ENCODE measurements around the gene ING4. TPM values are rescaled to one million over a fixed set of nuclear protein-coding genes. Genes with fewer than 3 reads are reported as not detected.

ING4 gene
- total RNA-seq, 4 donors from 2014 or later, result 12.8 to 28.9 (median 19.7) TPM

DNA sequence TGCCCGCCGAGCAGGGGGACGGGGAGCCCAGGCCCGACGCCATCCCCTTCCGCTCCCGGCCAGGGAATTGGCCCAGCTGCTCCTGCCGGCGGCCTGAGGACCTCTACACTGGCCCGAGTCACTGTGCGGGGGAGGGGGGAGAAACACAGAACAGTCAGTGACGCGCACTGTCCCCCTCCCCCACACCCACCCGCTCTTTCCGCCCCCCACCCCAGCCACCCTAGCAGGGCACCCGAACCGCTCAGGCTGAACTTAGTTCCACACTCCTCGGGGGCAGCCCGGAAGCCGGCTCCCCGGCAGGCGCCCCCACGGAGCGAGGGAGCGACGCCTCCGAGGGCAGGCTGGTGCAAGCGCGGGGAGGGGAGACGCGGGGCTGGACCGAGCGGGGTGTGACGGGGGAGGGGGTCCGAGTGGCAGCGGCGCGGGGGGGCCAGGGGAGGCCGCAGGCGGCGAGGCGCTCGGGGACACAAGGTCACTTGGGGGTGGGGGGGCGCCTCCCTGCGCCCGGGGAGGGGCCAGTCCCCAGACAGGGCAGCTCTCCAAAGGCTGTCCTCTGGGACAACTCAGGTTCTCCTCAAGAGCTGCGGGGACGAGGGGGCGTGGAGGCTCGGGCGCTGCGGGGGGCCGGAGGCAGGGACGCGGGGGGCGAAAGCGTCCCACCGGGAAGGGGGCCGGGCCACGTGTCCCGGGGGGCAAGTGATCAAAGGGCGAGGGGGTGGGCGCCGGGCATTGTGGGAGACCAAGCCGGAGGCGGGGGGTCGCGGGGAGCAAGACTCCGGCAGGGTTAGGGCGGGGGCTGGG is 56.4 kb downstream of the ING4 start:
- intact Hi-C loops (cut with DNase I; ENCODE audit: low total_unique reads) (loop anchor here (1.0 to 5.0 kb wide), 4 partner anchors 38 to 269 kb away; partner anchors contain the start of genes GAPDH and NOP2), in situ Hi-C loops (cut with MboI; ENCODE audit: low sequenced_read_pairs in 4 of 4) (no loop called here)
- peak overlapping the region; percentile 95 to 99 (median 97) for H3K27ac ChIP-seq
- H3K9me3 ChIP-seq, result no peaks in the 10 kb centered on the region
- TF ChIP-seq, protein P1, sequence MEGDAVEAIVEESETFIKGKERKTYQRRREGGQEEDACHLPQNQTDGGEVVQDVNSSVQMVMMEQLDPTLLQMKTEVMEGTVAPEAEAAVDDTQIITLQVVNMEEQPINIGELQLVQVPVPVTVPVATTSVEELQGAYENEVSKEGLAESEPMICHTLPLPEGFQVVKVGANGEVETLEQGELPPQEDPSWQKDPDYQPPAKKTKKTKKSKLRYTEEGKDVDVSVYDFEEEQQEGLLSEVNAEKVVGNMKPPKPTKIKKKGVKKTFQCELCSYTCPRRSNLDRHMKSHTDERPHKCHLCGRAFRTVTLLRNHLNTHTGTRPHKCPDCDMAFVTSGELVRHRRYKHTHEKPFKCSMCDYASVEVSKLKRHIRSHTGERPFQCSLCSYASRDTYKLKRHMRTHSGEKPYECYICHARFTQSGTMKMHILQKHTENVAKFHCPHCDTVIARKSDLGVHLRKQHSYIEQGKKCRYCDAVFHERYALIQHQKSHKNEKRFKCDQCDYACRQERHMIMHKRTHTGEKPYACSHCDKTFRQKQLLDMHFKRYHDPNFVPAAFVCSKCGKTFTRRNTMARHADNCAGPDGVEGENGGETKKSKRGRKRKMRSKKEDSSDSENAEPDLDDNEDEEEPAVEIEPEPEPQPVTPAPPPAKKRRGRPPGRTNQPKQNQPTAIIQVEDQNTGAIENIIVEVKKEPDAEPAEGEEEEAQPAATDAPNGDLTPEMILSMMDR (IDR thresholded peaks at IDR 0.05 in 4 of 5, conservative IDR thresholded peaks at IDR 0.05 in 1 of 5), result no peak
- peak in 1 of 2 donors; percentile 13 for TF ChIP-seq POLR2A (IDR thresholded peaks at IDR 0.05)
- H3K36me3 ChIP-seq, result peaks cover 0 to 5% of the 10 kb centered on the region in 2 donors
- no peaks in the 10 kb centered on the region for H3K27me3 ChIP-seq
- peaks cover 44% of the 10 kb centered on the region in 2 donors for H3K4me1 ChIP-seq
- DNase-seq (peak; percentile 68 to 76), ATAC-seq (peak; percentile 51 to 55)
- H3K4me3 ChIP-seq, result peak overlapping the region; percentile 85 to 98 (median 96)

GRCh38 chr12:6605421-6606330 is 57.2 kb downstream of the ING4 start:
- no peaks in the 10 kb centered on the region for H3K9me3 ChIP-seq
- no peak for DNase-seq
- H3K27ac ChIP-seq, result peak overlapping the region; percentile 95 to 99 (median 97)
- in situ Hi-C loops (cut with MboI; ENCODE audit: low sequenced_read_pairs in 4 of 4), result no loop called here
- no peaks in the 10 kb centered on the region for H3K27me3 ChIP-seq
- intact Hi-C loops (cut with DNase I; ENCODE audit: low total_unique reads), result loop anchor here (2.0 to 5.0 kb wide), 3 partner anchors 37 to 268 kb away; partner anchors contain the start of genes GAPDH and NOP2
- H3K4me3 ChIP-seq, result peak overlapping the region; percentile 85 to 98 (median 96)
- H3K36me3 ChIP-seq, result peaks cover under 1 to 14% of the 10 kb centered on the region in 2 donors
- H3K4me1 ChIP-seq, result peaks cover 44% of the 10 kb centered on the region in 2 donors
- peak; percentile 6 to 7 for ATAC-seq
- TF ChIP-seq, protein P1 (IDR thresholded peaks at IDR 0.05 in 4 of 5, conservative IDR thresholded peaks at IDR 0.05 in 1 of 5), result no peak
- no peak for TF ChIP-seq POLR2A (IDR thresholded peaks at IDR 0.05)

DNA sequence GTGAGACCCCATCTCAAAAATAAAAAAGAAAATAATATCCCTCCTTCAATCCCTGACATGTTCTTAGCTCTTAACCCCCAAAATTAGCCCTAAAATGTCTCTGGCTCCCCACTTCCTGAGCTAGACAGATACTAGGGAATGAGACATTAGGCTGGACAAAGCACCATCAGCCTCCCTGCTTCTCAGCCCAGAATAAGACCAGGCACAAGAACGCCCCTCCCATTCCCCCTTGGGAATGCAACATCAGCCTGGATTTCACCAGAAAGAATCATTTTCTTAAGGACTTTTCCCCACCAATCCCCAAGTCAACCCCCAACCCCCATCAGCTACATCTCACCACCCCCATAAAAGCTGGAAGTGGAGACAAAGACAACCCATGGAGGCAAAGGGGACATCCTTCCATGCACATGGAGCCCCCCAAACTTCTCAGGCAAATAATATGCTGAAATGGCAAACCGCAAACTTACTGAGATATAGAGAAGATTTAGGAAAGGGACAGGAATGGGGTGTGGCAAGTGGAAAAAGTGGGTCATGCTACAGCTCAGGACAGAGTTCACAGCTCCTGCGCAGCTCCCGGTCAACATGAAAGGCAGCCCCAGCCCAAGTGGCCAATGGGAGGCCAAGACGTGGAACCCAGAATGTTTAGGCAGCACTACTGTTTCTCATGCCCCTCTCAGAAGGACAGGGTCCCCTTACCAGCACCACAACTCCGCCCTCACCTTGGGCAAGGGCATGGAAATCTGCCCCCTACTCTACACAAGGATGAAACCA is 58.5 kb downstream of the ING4 start:
- Histone ChIP-seq H3K27me3 (no peaks in the 10 kb centered on the region), H3K36me3 (peaks cover 3 to 26% of the 10 kb centered on the region in 2 donors), H3K27ac (peak overlapping the region; percentile 95 to 99 (median 97)), H3K4me3 (peak overlapping the region; percentile 7 to 98 (median 91)), H3K9me3 (no peaks in the 10 kb centered on the region), H3K4me1 (peaks cover 44% of the 10 kb centered on the region in 2 donors)
- ATAC-seq (no peak), DNase-seq (peak in 1 of 2 donors; percentile 36)
- no peak for TF ChIP-seq POLR2A (IDR thresholded peaks at IDR 0.05)
- TF ChIP-seq, protein P1 (IDR thresholded peaks at IDR 0.05 in 4 of 5, conservative IDR thresholded peaks at IDR 0.05 in 1 of 5), result no peak
- intact Hi-C loops (cut with DNase I; ENCODE audit: low total_unique reads), result loop anchor here (5.0 kb wide), 1 partner anchor 267 kb away; no protein-coding TSS in a partner anchor
- in situ Hi-C loops (cut with MboI; ENCODE audit: low sequenced_read_pairs in 4 of 4), result no loop called here

DNA sequence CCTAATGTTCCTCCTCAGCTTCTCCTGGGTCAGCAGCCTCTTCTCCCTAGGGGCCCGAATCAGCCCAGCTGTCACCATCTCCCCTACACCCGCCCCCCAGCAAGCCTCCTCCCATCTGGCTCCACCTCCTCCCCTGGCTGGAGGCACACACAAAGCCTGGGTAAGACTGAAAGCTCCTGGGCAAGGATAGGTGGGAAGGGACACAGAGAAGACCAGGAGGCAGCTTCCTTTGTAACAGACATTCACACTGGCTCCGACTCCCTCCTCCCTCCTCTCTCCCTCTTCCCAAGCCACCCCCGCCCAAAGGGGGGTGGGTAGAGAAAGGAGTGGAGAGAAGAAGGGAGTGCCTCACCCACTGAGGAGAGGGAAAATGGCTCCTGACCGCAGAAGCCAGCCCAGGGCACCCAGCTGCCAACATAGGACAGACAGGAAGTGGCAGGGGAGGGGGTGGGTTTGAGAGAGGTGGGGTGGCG is 59.8 kb downstream of the ING4 start:
- H3K4me3 ChIP-seq, result peak overlapping the region in 1 of 4 donors; percentile 15
- TF ChIP-seq POLR2A (IDR thresholded peaks at IDR 0.05), result no peak
- TF ChIP-seq, protein P1 (IDR thresholded peaks at IDR 0.05 in 4 of 5, conservative IDR thresholded peaks at IDR 0.05 in 1 of 5), result no peak
- peaks cover 7 to 39% of the 10 kb centered on the region in 2 donors for H3K36me3 ChIP-seq
- peak overlapping the region in 3 of 4 donors; percentile 27 to 98 (median 96) for H3K27ac ChIP-seq
- in situ Hi-C loops (cut with MboI; ENCODE audit: low sequenced_read_pairs in 4 of 4) (no loop called here), intact Hi-C loops (cut with DNase I; ENCODE audit: low total_unique reads) (no loop called here)
- ATAC-seq (no peak), DNase-seq (peak in 1 of 2 donors; percentile 61)
- peaks cover 43 to 44% of the 10 kb centered on the region in 2 donors for H3K4me1 ChIP-seq
- H3K9me3 ChIP-seq, result no peaks in the 10 kb centered on the region
- no peaks in the 10 kb centered on the region for H3K27me3 ChIP-seq
